ENCODE results near the gene DIPK1A.

The DIPK1A gene

GRCh38 chr1:92961131-92961895 lies at the start of gene DIPK1A:
Gene DIPK1A (minus strand): TSS chr1:92961462. CDS start chr1:92961429, 33 bp downstream.
- peak; percentile 61 for DNase-seq

DNA sequence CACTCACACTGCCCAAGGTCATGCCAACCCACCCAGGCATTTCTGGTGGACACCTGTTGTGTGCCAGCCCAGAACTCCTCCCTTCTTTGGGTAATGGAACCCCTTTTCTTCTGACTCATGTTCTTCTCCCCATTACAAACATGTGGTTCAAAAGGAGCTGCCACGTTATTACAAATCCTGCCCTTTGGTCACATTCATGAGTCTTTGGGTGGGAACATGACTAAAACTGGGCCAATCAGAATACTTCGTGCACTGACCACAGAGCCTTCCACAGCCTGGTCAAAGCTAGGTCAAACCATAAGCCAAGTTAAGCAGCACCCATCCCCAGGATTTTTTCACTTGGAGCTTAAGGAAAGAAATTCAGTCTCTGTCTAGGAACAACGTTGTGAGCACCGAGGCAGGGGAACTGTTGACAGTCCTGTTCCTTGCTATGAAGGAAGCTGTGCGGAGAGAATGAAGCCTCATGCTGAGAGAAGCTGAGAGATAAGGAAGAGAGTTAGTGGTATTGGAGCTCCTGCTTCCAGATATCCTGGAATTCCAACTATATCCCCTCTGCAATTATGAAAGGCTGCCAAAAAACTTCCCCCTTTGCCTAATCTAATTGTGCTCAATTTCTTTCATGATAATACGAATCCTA lies 46.8 kb upstream of the DIPK1A start:
- no peak for DNase-seq

GRCh38 chr1:93005252-93005598 lies 44.0 kb upstream of the DIPK1A start:
- DNase-seq: no peak

DNA sequence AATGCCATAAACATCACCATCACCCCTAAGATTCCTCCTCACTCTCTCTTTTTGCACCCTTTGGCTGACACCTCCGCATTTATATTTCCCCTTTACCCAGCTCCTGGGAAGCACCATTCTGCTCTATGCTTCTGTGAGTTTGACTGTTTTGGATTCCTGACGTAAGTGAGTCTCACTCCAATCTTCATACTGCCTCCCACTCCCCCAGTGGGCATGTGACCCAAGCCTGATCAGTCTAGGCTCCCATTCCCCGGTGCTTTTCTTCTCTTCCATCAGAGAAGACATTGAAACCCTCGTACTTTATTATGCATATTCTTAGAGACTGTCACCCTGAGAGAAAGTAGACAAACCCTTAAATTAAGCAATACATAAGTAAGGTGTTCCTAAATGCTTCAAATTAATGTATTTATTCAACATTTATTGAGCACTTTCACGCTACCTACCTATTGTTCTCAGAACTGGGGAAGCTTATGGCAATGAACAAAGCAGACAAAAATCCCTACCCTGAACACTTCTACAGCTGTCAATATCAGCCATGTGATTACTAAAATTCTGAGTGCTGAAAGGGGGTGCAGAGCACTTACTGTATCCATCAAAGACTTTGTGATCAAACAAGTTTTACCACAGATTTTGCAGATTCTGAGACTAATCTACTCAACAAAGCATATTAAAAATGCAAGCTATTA lies 43.4 kb upstream of the DIPK1A start:
- no peak for DNase-seq

DNA sequence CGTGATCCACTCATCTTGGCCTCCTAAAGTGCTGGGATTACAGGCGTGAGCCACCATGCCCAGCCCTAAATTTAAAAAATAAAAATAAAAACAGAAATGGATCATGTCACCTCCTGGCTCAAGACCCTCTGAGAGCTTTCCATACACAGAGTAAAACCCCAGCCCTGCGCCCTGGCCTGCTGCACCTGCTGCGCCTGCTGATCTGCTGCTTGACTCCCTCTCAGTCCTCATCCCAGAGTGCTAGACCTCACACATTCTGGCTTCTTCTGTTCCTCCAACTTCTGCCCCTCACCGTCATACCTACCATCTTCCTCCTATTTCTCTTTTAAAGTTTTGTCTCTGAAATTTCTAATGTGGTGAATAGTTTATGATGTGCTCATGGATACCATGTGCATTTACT lies 42.7 kb upstream of the DIPK1A start:
- no peak for DNase-seq

- no peak for DNase-seq
Observed at GRCh38 chr1:93002781-93003180, 41.5 kb upstream of the DIPK1A start.

GRCh38 chr1:93001893-93002292 lies 40.6 kb upstream of the DIPK1A start:
- no peak for DNase-seq

- no peak for DNase-seq
Observed at GRCh38 chr1:93000751-93001175, 39.5 kb upstream of the DIPK1A start.

DNA sequence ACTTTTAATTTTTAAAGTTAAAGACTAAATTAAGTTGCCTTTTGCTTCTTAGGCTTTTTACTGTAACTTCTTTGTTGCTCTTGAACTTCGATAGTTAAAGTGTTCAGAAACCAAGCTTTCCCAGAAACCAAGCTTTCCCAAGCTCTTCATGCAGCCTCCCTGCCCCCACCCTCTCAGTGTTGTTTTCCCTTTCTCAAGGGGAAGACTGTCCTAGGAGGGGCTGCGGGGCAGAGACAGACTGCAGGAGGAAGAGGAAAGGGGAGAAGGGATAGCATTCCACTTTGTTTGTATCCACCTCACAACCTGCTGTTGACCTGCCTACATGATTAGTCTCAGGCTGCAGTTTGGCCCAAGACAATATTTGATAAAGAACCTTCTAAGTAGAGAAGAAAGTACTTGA lies 39.0 kb upstream of the DIPK1A start:
- DNase-seq: no peak

DNA sequence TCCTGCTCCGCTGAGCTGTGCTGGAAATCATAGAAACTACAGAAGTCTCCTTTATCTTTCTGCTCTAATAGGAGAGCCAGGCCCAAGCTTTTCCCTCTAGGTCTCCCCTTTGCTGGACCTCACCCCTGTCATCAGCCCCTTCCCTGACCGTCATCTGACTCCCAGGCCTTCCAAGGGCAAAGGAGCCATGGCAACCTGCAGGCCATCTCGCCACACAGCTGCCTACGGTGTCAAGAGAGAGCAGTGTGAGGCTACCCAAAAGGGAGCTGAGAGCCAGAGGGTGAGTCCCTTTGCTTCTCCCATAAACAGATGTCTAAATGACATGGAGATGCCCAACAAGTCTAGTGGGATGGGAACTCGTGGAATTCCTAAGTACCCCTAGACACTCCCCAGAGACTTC lies 37.6 kb upstream of the DIPK1A start:
- no peak for DNase-seq

GRCh38 chr1:92995441-92996430 lies 34.5 kb upstream of the DIPK1A start:
- DNase-seq: no peak

DNA sequence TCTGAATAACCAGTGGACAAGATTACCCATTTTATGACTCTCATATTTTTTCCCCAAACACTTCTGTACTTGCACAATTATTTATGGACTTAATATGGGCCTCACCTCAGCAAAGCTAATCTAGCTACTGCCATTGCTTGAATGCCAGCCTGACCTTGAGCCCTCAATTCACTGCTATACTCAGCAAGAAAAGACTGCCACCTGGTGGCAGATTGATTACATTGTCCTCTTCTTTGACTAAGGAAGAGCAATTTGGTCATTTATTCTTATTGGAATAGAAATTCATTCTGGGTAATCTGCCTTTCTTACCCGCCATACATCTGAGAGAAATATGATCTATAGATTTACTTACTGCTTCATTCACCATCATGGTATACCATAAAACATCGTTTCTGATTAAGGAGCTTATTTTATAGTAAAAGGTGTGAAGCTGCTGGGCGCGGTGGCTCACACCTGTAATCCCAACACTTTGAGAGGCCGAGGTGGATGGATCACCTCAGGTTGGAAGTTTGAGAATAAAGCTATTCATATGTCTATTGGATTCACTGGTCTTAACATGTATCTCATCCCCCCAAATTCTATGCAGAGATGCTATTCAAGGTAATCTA lies 32.9 kb upstream of the DIPK1A start:
- DNase-seq: peak; percentile 89

GRCh38 chr1:92993581-92993980 lies 32.3 kb upstream of the DIPK1A start:
- DNase-seq: no peak

DNA sequence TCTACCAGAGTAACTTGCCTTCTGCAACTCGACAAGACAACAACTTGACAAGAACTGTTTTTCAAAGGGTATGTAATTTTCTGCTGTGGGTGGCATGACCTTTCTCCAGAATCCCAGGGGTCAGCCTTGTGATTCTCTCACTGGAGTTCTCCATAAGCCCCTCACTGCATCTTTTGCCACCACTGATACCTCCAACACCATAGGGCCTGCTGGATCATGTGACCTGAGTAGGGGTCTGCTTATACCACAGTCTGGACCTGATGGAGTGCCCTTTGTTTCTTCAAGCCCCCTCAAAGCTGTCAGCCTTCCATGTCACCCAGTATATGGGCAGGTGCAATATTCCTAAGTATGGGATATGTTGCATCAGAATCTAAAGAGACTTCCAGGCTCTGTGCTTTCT lies 31.6 kb upstream of the DIPK1A start:
- DNase-seq: no peak

DNA sequence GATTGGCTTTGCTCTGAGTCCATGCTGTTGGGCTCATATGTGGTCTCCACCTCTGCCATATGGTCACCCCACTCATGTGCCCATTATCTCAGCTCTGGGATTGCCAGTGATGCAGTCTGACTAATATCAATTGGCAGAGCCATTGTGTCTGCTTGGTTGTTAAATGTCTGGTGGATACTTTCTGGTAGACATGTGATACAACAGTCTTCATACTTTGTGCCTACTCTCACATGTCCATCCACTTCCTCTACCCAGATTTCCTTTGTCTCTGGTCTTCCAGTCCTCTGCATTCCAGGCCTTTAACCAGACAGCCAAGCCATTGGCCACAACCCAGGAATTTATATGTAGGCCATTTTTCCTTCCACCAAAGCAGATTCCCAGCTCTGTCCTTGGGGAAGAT lies 30.8 kb upstream of the DIPK1A start:
- no peak for DNase-seq

GRCh38 chr1:92990828-92991227 lies 29.6 kb upstream of the DIPK1A start:
- peak; percentile 55 for DNase-seq

- DNase-seq: no peak
Observed at GRCh38 chr1:92989936-92990583, 28.8 kb upstream of the DIPK1A start.

DNA sequence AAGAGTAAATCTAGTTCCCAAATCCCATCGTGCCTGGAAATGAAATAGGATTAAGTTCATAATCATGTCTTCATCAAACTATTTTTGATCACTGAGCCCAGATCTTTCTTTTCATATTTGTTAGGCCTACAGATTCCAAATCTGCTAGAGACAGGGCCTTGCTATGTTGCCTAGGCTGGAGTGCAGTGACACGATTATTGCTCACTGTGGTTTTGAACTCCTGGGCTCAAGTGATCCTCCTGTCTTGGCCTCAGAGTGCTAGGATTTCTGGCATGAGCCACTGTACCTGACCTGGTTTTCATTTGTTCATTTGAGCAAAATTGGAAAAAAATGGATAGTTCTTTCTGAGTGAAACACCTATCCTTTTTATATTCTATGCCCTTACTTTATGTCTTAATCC lies 28.0 kb upstream of the DIPK1A start:
- DNase-seq: no peak

- no peak for DNase-seq
Observed at GRCh38 chr1:92987462-92987861, 26.2 kb upstream of the DIPK1A start.

GRCh38 chr1:92985101-92985500 lies 23.8 kb upstream of the DIPK1A start:
- DNase-seq: no peak

GRCh38 chr1:92980732-92981647 lies 19.7 kb upstream of the DIPK1A start:
- no peak for DNase-seq

Data from OCI-M1 (cell line).